K562 (cell line): Measurements from ENCODE around the gene HSDL2. TPM values are rescaled to one million over a fixed set of nuclear protein-coding genes. Genes with fewer than 3 reads are reported as not detected.

Experiments
- ARID1B ChIP-seq: fragments of 450-650 bp; IDR thresholded peaks from 2 replicates; pipeline ENCODE4 v1.6.1; 2016; ENCODE audit warnings: antibody characterized with exemption, mild to moderate bottlenecking, inconsistent platforms
- E2F6 ChIP-seq, 2 experiments: IDR thresholded peaks; 2 replicates each; pipeline ENCODE4 v1.6.1; 2011; ENCODE audit warnings: borderline replicate concordance in 1 of 2, control low read depth in 1 of 2, low read depth in 1 of 2, low read length in 1 of 2, mild to moderate bottlenecking in 1 of 2, mixed read lengths in 1 of 2, moderate library complexity in 1 of 2; ENCODE audit not compliant: insufficient read depth in 1 of 2, insufficient read length in 1 of 2, poor library complexity in 1 of 2, severe bottlenecking in 1 of 2; ENCODE audit errors: extremely low read depth in 1 of 2
- HNRNPLL ChIP-seq: fragments of 200-400 bp; formaldehyde crosslinking; IDR thresholded peaks from 2 replicates; pipeline ENCODE4 v1.6.1; 2017; ENCODE audit warnings: low read length, low read depth, mild to moderate bottlenecking; ENCODE audit not compliant: poor library complexity, severe bottlenecking
- PHF8 ChIP-seq: fragments of 200-600 bp; sonication (generic); IDR thresholded peaks from 2 replicates; pipeline ENCODE4 v1.6.1; 2012; ENCODE audit warnings: mixed run types, mild to moderate bottlenecking, inconsistent platforms, low read length, moderate library complexity, borderline replicate concordance
- REST ChIP-seq, 2 experiments: fragments of 450-650 bp; formaldehyde crosslinking in 1 of 2; IDR thresholded peaks; 2 replicates each; pipeline versions ENCODE4 v1.4.0 to v1.6.1; 2014 to 2020; ENCODE audit warnings: mild to moderate bottlenecking in 2 of 2, borderline replicate concordance in 1 of 2, low read depth in 1 of 2
- SMC3 ChIP-seq: conservative IDR thresholded peaks from 2 replicates; pipeline ENCODE4 v1.6.1; 2011; ENCODE audit warnings: low read depth, low read length, improper control_type of control experiment; ENCODE audit not compliant: insufficient read depth
- U2AF1 ChIP-seq: fragments of 200-400 bp; formaldehyde crosslinking; optimal IDR thresholded peaks from 2 replicates; pipeline ENCODE3; 2017; ENCODE audit warnings: mild to moderate bottlenecking, low read depth, low read length, moderate library complexity
- ZNF23 ChIP-seq: fragments of 250-450 bp; sonication (Bioruptor Pico); IDR thresholded peaks from 2 replicates; pipeline ENCODE4 v1.4.0; 2020; ENCODE audit warnings: mild to moderate bottlenecking
- ZNF75A ChIP-seq: fragments of 450-650 bp; formaldehyde crosslinking; IDR thresholded peaks from 2 replicates; pipeline ENCODE4 v1.4.0; 2020; ENCODE audit warnings: mild to moderate bottlenecking
- polyA plus RNA-seq, 8 experiments: library from polyadenylated mRNA; depleted of rRNA in 4 of 8; stranded (reverse) in 5 of 8; unstranded in 3 of 8; fragments of >200 nt; fragmentation: Nextera tagmentation in 2 of 8; fragmentation: Illumina TruSeq in 1 of 8; extraction: Ambion mirVana in 2 of 8; extraction: Trizol in 1 of 8; gene quantifications; 2 replicates each; pipeline versions ENCODE4 v1.2.1 to v1.2.3, GENCODE V29; 2011 to 2014; ENCODE audit warnings: inconsistent platforms in 1 of 8, missing spikeins in 1 of 8
- total RNA-seq, 7 experiments: library from RNA; depleted of rRNA in 6 of 7; stranded (reverse); fragments of >200 nt in 6 of 7; fragmentation: Illumina TruSeq in 2 of 7; extraction: Trizol in 2 of 7; gene quantifications; 2 replicates each; pipeline versions ENCODE4 v1.2.1 to v1.2.3, GENCODE V29; 2011 to 2021; ENCODE audit warnings: low replicate concordance in 1 of 7
- TF ChIP-seq, protein P1 (sequence below): fragments of 250-450 bp; sonication (Bioruptor Pico); IDR thresholded peaks from 2 replicates; pipeline ENCODE4 v1.8.0; 2021; ENCODE audit warnings: borderline replicate concordance, mild to moderate bottlenecking, moderate library complexity; ENCODE audit not compliant: poor library complexity, severe bottlenecking
- TF ChIP-seq, protein P2 (sequence below): IDR thresholded peaks from 3 replicates; pipeline ENCODE4 v1.6.1; 2011; ENCODE audit warnings: borderline replicate concordance, mild to moderate bottlenecking; ENCODE audit not compliant: insufficient read length, insufficient read depth
- TF ChIP-seq, protein P3 (sequence below), 3 experiments: fragments of 200-800 bp in 1 of 3; sonication (Bioruptor generic) in 1 of 3; sonication (generic) in 1 of 3; formaldehyde crosslinking in 1 of 3; IDR thresholded peaks; 2 replicates each; pipeline versions ENCODE4 v1.6.1 to v1.8.0; 2016 to 2022; ENCODE audit warnings: mild to moderate bottlenecking in 2 of 3, missing compliant biosample characterization in 2 of 3, missing genetic modification characterization in 2 of 3, missing genetic modification reagents in 1 of 3

The HSDL2 gene
- total and polyA plus RNA-seq, 9 of the 15 experiments (the other 6 are each of a cell fraction or from before 2014, with no cell fraction given): 22.8 to 74.1 (median 35.6) TPM

- TF ChIP-seq, protein P1, sequence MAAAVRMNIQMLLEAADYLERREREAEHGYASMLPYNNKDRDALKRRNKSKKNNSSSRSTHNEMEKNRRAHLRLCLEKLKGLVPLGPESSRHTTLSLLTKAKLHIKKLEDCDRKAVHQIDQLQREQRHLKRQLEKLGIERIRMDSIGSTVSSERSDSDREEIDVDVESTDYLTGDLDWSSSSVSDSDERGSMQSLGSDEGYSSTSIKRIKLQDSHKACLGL: peak; percentile 7
- 0 out of 2 replicates have a peak, but pooled peaks have one; percentile 3 for TF ChIP-seq SMC3
- peak; percentile 88 for TF ChIP-seq U2AF1
- peak; percentile 64; the same call in 1 of the 2 replicates for TF ChIP-seq PHF8
- TF ChIP-seq ZNF75A: no peak
- peak; percentile 19; the same call in 1 of the 2 replicates for TF ChIP-seq REST (IDR thresholded peaks at IDR 0.05; ENCODE audit: borderline replicate concordance)
- TF ChIP-seq REST (CRISPR knock-in tag; IDR thresholded peaks at IDR 0.05; ENCODE audit: low read depth): peak; percentile 83; the same call in 1 of the 2 replicates
- TF ChIP-seq ARID1B: no peak; the same call in 1 of the 2 replicates
- TF ChIP-seq, protein P2, sequence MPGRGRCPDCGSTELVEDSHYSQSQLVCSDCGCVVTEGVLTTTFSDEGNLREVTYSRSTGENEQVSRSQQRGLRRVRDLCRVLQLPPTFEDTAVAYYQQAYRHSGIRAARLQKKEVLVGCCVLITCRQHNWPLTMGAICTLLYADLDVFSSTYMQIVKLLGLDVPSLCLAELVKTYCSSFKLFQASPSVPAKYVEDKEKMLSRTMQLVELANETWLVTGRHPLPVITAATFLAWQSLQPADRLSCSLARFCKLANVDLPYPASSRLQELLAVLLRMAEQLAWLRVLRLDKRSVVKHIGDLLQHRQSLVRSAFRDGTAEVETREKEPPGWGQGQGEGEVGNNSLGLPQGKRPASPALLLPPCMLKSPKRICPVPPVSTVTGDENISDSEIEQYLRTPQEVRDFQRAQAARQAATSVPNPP: no peak
- peak; percentile 45 to 50 for TF ChIP-seq E2F6 (IDR thresholded peaks at IDR 0.05; ENCODE audit: borderline replicate concordance in 1 of 2, extremely low read depth in 1 of 2, insufficient read depth in 1 of 2, insufficient read length in 1 of 2, low read depth in 1 of 2, low read length in 1 of 2, poor library complexity in 1 of 2, severe bottlenecking in 1 of 2)
- peak; percentile 63 for TF ChIP-seq HNRNPLL
- TF ChIP-seq, protein P3, sequence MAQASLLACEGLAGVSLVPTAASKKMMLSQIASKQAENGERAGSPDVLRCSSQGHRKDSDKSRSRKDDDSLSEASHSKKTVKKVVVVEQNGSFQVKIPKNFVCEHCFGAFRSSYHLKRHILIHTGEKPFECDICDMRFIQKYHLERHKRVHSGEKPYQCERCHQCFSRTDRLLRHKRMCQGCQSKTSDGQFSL (CRISPR knock-in tag; IDR thresholded peaks at IDR 0.05): no peak
- TF ChIP-seq, protein P3 (tag; IDR thresholded peaks at IDR 0.05): no peak
- no peak for TF ChIP-seq ZNF23 (CRISPR knock-in tag)
These were observed 46.8 kb upstream of the HSDL2 start, which contains the start of gene PTBP3 (continued) for GRCh38 chr9:112332977-112333638.
